HG02571 (cell line): ENCODE results near the gene KDM1A.

Source experiments
- ATAC-seq: cut with Tn5 transposase; IDR thresholded peaks from one replicate; pipeline ENCODE4 v1.9.1; 2021; ENCODE audit warnings: mild to moderate bottlenecking, moderate library complexity; ENCODE audit not compliant: unreplicated experiment

KDM1A gene

GRCh38 chr1:23103001-23103889 lies 84.0 kb downstream of the KDM1A start:
- no peak for ATAC-seq

DNA sequence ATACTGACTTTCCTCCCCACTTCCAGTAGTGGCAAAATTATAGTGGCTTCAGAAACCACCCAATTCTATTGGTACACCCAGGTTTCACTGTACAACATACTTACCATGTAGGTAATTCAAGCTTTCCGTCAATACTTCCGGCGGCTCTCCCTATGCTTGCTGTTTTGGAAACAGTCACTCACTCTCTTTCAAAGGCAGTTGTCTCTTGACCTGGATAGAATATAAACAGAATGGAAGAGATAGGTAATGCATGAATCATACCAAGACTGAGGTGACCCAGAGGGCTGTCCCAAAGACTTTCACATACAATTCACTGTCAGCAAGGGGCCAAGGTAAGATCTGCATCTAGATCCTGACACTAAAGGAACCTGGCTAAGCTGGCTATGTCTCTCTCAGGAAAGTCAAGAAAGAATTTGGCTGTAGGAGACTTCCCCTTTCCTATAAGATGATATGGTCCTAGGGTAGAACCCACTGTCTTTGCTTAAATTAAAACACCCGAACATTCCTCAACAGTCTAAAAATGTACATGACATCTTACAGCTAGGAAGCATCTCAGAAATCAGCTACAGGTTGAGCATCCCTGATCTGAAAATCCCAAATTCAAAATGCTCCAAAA lies 89.8 kb downstream of the KDM1A start:
- ATAC-seq = no peak

GRCh38 chr1:23110391-23110790 lies 91.1 kb downstream of the KDM1A start:
- no peak for ATAC-seq

DNA sequence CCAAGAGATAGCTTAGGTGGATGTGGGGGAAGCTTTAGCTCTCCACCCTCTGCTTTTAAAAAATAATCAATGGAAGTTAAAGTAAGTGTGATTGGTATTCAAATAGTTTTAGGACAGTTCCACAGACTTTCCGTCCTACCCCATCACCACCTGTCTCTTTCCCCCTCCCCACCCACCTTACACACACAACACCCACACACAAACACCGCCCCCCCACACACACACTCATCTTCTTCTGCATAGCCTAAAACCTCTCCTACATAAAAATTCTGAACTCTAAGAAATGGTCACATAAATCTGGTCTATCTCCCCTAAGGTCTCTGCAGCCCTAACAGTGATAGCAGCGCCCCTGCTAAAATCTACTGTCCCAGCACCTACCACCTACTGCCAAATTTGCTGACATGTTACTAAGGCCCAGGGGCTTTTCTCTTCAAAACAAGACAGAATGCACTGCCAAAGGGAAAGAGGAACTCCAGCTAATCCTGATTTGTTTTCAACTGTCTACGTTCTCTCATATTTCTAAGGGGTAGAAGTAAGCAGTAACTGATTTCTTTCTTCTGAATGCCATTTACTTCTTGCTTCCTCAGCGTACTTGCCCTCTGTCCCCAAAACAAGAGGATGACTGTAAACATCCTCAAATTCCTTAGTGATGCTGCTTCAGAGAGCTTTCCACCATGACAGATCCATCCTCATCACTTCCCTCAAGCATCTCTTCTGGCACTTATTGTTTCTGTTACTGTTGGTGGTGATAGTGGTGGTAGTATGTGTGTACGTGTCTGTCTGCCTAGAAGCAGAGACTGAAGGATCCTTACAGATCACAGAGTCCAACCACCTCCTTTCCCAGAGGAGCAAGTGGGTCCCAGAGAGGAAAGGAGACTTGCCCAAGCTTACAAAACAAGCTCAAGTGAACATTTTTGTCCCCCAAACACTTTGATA lies 92.6 kb downstream of the KDM1A start:
- ATAC-seq = no peak

- ATAC-seq = no peak
Observed at GRCh38 chr1:23114424-23115079, 95.3 kb downstream of the KDM1A start.

DNA sequence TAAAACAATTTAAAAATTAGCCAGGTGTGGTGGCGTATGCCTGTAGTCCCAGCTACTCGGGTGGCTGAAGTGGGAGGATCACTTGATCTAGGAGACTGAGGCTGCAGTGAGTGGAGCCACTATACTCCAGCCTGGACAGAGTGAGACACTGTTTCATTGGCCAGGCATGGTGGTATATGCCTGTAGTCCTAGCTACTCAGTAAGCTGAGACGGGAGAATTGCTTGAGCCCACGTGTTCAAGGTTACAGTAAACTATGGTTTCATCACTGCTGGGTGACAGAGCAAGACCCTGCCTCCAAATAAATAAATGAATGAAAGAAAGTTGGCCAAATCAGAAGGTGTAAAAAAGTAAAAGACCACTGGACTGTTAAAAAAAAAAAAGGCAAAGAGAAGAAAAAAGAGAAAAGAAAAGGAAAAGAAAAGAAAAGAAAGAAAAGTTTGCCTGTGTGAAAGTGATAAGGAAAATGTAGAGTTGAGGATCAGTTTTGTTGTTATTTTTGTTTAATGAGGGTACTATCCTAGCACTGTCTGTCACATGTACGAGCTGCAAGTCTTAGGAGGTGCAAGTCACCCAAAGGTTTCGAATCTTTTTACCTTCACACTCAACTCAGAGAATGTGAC lies 97.1 kb downstream of the KDM1A start:
- no peak for ATAC-seq

DNA sequence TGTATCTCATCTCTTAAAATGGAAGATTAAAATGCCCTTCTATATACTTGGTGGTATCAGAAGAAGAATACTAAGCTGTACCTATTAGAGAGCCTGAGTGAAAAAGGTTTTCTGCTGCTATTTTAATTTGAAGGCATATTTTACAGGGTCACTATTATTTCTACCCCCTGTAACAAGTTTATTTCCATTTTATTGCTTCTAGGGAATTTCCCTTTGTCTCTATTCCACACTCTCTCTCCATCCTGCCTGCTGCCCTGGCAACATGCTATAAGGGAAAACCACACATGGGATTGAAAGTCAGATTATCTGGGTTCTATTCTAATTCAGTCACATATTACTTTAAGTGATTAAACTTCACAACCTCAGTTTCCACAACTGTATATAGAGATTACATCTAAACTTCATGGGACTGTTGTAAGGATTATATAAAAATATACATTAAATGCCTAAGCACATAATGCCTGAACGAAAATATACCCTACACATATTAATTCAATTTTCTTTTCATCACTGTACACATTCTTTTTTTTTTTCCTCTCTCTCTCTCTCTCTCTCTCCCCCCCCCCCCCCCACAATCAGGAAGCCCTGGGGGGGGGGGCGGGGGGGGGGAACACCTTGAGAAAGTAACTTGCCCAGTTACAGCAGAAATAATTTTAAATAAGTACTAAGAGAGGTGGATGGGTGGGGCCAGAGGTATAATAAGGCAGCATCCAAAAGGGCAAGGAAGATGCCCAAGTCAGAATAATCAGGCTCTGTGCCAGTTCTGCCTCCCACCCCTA lies 97.8 kb downstream of the KDM1A start:
- no peak for ATAC-seq

DNA sequence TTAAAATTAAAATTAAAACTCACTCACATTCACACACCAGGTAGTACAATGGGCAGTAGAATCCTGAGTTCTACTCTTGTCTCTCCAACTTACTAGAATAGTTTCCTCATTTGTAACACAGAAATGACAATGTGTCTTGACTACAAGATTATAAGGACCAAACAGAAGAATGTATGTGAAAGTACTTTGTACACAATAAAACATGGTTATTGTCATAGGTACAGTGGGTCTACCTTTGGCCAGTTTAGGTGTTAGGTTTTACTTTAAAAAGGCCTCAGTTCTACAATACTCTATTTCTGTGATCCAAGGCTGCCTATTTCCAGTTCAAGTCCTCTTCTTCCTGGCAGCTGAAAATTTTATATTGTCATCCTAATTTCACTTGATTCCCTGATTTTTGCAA lies 99.1 kb downstream of the KDM1A start:
- ATAC-seq = no peak

- ATAC-seq = no peak
Observed at GRCh38 chr1:23118957-23119792, 99.9 kb downstream of the KDM1A start.

GRCh38 chr1:23120383-23120782 lies 101.1 kb downstream of the KDM1A start:
- ATAC-seq = no peak

DNA sequence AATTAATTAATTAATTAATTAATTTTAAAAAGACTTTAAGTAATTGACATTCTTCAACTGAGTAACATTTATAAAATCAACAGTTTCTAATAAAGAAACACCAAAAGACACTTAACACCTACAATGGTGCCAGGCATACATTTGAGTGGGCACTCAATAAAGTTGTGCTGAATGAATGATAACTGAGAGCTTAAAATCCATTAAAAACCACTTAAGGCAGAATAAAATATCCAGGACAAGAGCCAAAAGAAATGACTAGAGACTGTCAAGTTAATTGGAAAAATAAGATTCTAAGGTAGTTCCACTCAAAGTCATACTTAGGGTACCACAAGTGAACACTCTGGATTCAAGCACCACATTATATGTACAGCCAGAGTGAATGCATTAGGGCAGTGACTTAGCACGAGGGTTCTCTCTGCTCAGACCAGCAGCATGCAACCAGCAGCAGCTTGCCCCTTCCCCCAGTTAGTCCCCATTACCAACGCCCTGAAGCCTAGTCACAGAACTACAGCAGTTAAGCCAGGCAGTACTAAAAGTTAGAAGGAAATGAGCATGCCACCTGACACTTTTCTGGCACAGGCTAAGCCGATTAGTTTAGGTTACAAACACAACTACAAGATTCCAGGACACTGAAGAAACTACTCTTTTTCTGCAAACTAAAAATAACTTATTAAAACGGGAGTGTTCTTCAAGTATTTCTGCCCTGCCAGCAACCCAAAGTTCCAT lies 102.9 kb downstream of the KDM1A start:
- no peak for ATAC-seq

DNA sequence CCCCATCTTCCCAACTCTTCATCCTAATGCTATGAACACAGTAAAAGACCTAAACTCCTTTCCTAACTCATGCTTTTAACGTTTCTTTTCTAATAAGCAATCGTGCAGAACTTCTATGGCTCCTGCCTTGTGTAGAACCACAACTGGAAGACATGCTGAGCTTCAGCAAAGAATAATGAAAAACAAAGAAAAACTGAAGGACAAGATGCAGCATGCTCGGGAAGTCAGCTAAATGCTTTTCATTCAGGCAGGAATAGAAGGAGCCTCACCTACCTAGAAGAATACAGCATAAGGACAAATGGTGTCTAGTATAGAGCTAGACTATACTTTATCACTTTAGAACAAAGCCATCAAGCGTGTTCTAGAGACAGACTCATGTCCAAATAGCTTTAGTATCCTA lies 103.5 kb downstream of the KDM1A start:
- no peak for ATAC-seq

DNA sequence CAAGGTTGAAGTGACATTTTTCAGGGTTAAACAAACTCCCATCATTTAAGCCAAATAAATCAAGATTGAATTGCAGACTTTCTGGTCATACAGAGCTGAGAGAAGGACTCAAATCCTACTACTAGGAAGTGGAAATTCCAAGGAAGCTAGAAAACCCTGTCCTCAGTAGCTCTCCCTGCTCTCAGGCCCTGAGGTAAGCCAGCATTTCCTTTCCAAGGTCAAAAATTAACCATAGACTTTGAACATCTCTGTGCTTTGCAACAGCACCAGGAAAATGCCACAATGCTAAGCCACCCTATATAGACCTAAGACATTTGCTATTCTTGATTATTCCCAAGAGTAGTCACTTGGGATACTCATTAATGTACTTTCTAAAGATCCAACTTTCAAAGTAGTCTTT lies 104.3 kb downstream of the KDM1A start:
- ATAC-seq = no peak

- no peak for ATAC-seq
Observed at GRCh38 chr1:23124259-23125026, 105.2 kb downstream of the KDM1A start.

DNA sequence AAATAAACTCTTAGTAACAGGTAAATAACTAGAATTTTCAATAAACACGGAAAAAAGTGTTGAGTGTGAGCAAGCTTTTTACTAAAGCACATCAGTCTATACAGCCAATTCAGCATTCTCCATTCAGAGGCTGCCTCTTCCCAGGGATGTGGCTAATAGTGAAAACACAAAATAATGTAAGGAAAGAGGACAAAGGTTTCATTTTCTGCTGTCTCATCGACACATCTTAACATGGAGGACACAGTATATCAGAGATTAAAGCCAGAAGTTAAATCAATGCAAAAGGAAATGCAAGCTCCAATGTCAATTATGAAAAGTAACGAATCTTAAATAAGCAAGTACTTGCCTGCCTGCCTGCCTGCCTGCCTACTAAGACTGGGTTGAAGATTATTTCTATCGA lies 106.2 kb downstream of the KDM1A start:
- ATAC-seq = no peak

DNA sequence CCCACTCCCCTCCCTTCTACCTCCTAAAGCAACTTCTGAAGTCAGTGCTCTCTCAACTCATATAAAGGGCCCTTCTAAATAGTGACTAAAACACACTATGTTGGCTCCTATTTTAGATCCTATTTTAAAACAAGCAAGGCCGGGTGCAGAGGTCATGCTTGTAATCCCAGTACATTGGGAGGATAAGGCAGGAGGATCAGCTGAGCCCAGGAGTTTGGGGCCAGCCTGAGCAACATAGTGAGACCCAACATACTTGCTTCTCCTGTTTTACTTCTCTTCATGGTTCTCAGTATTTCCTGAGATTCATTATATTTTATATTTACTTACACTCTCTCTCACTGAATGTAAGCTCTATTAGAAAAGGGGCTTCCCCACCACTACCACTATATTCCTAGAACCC lies 106.9 kb downstream of the KDM1A start:
- no peak for ATAC-seq

DNA sequence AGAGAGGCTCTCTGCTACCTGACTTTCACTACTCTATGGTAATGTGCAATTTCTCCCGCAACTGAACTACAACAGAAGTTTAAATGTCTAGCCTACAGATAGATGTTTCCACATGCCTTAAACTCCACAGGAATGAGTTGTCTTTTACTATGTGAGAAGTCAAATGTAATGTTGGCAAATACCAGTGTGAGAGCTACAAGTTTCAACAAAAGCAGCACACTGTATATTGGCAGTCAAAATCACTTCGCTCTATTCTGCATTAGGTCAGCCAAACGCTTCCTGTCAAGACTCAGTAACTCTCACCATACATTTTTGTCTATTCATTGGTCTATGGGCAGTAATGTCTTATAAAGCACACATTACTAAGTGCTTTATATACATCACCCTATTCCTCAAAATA lies 107.5 kb downstream of the KDM1A start:
- no peak for ATAC-seq
